ENCODE measurements around the gene SDHB.

SDHB gene

DNA sequence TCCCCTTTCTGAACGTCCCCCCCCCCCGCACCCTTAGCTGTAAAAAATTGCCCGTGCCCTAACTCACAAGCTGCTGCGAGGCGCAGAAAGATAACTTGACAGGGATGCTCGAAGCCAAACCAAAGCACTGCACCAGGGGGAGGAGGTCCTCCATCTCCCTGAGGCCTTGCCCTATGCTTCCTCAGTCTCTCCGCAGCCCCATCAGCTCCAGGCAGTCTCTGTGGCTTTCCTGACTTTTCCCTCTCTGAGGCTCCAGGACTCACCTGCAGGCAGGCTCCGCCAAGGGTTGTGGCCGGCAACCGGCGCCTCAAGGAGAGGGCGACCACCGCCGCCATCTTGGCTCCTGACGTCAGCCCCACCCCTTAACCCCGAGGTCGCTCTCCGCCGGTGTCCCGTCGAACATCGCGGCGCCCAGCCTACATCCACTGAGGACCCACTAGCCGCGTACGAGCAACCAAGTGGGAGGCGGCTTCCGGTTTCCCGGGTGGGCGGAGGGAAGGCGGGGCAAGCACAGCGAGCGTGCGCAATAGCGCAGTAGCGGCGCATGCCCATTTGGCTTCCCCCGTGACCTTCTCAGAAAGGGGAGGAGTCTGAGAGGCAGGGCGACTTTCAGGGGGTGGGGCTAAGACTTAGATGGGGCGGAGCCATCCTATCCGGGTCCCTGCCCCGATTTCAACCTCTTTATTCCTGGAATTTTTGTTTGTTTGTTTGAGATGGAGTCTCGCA is at the start of gene SDHB:
SDHB (minus strand) TSS at position 348 of the 726 bp plus-strand sequence; CDS start at position 335, 13 bp downstream.
- Histone ChIP-seq H3K36me3 (ENCODE audit: insufficient read depth, low read length) (peaks cover 13% of the 10 kb centered on the region), H3K4me1 (ENCODE audit: insufficient read depth, low read length) (peaks cover 15% of the 10 kb centered on the region), H3K9ac (ENCODE audit: low read length) (peak within 1 kb of the TSS; percentile 97), H3K4me3 (ENCODE audit: low read depth in 1 of 2, low read length in 2 of 2) (peak within 1 kb of the TSS; percentile 51 to 98), H3K27me3 (ENCODE audit: control insufficient read depth in 1 of 2, insufficient read depth in 2 of 2, low read length in 2 of 2) (no peaks in the 10 kb centered on the region), H3K27ac (ENCODE audit: low read depth, low read length) (peak within 1 kb of the TSS; percentile 80), H3K9me3 (ENCODE audit: low read length) (no peaks in the 10 kb centered on the region)

DNA sequence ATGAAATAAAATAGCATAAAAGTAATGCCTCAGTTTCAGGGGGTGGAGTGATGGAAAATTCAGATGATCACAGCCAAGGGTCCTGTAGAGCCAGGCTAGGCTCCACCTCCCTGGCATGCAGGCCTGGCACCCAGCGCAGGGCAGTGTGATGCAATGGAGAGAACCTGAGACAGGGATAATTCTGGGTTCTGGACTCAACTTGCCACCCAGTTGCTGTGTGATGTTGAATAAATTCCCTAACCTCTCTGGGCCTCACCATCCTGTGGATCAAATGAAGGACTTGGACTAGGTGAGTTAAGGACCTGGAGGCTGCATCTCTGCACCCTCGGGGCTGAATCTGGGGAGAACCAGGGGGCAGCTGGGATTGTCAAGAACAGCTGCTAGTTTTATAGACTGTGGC is 48.4 kb upstream of the SDHB start:
- H3K27ac ChIP-seq (ENCODE audit: low read depth, low read length) = no peak overlapping the region
- H3K36me3 ChIP-seq (ENCODE audit: insufficient read depth, low read length) = no peaks in the 10 kb centered on the region
- H3K4me1 ChIP-seq (ENCODE audit: insufficient read depth, low read length) = no peaks in the 10 kb centered on the region
- H3K4me3 ChIP-seq (ENCODE audit: low read depth in 1 of 2, low read length in 2 of 2) = no peak overlapping the region
- no peak overlapping the region for H3K9ac ChIP-seq (ENCODE audit: low read length)
- H3K27me3 ChIP-seq (ENCODE audit: control insufficient read depth in 1 of 2, insufficient read depth in 2 of 2, low read length in 2 of 2) = peaks cover 0 to 3% of the 10 kb centered on the region in 2 donors
- H3K9me3 ChIP-seq (ENCODE audit: low read length) = no peaks in the 10 kb centered on the region

DNA sequence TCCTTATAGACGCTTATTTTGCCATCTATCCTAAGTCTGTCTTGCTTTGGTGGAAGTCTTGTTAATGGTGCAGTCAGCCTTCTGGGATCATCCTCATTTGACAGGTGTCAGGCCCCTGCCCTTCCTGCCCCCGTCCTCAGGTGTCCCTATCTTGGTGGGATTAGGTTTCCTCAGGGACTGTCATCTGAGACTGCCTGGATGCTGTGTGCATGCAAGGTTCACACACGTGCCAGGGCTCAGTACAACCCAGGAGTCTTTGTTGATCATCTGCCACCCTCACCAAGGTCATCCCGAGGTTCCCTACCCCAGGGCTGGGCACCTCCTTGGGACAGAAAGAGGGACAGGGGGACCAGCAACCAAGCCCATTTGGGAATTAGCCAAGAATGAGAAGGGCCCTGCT is 47.4 kb upstream of the SDHB start:
- Histone ChIP-seq H3K4me3 (ENCODE audit: low read depth in 1 of 2, low read length in 2 of 2) (no peak overlapping the region), H3K27me3 (ENCODE audit: control insufficient read depth in 1 of 2, insufficient read depth in 2 of 2, low read length in 2 of 2) (no peaks in the 10 kb centered on the region), H3K36me3 (ENCODE audit: insufficient read depth, low read length) (no peaks in the 10 kb centered on the region), H3K4me1 (ENCODE audit: insufficient read depth, low read length) (no peaks in the 10 kb centered on the region), H3K9ac (ENCODE audit: low read length) (no peak overlapping the region), H3K27ac (ENCODE audit: low read depth, low read length) (no peak overlapping the region), H3K9me3 (ENCODE audit: low read length) (no peaks in the 10 kb centered on the region)

DNA sequence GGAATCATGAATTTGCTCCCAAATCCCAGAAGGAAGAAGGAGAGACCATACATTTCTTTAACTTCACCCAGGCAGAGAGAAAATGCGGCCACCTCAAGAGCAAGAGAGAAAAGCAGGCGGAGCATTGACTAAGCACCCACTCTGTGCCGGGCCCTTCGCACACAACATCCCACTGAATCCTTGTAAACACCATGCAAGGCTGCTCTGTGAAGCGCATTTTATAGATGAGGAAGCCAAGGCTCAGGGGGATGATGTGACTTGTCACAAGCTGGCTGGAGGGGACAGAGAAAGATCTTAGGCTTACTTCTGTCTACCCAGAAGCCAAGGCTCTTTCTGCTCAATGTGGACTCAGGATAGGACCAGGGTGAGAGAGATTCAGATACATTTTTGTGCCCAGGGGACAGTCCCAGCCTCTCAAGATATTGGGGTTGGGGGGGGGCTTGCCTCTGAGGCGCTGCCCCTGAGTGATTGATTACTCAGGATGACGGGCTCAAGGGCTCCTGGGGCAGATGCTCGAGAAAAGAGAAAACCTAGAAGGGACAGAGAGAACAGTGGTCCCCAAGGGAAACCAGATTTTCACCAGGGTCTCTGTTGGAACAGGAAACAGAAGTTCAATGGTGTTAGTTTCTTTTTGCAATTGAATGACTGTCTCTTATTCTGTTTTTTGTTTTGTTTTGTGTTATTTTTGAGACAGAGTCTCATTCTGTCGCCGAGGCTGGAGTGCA is 45.9 kb upstream of the SDHB start:
- no peak overlapping the region for H3K27ac ChIP-seq (ENCODE audit: low read depth, low read length)

DNA sequence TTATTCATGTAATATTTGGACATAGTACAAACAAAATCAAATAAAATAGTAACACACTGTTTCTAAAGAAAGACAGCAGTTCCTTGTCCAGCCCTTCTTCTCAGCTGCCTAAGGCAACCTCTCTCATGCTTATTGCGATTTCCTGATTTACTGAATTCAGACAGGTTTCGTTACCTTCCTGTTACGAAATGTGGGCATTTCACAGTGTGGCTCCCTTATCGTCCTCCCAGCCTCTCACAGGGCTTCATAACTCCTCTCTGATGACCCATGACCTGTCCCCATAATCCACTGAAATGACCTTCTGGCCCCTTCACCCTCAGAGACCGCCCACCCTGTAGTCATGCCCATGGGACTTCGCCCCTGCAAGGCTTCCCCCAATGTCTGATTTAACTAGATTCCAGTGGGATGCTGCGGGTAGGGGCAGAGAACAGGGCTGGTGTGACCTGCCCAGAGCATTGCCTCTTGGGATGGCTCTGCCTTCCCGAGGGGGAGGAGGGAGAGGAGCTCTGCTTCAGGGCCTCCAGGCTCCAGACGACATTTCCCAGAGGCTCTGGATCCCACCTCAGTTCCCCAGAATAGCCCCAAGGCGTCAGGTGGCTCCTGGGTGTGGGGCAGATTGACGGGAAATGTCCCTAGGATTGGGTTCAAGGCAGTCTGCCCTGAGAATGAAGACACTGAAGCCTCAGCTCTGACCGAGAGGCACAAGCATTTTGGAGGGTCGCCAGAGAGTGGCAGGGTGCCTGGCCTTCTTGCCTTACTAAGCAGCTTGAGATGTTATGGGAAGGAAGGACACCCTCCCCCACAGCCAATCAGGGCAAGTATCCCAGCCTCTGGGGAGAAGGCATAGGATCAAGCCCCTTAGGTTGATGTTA is 44.9 kb upstream of the SDHB start:
- H3K4me3 ChIP-seq (ENCODE audit: low read depth in 1 of 2, low read length in 2 of 2) = no peak overlapping the region
- H3K36me3 ChIP-seq (ENCODE audit: insufficient read depth, low read length) = no peaks in the 10 kb centered on the region
- H3K27me3 ChIP-seq (ENCODE audit: control insufficient read depth in 1 of 2, insufficient read depth in 2 of 2, low read length in 2 of 2) = no peaks in the 10 kb centered on the region
- H3K27ac ChIP-seq (ENCODE audit: low read depth, low read length) = no peak overlapping the region
- H3K9ac ChIP-seq (ENCODE audit: low read length) = no peak overlapping the region
- no peaks in the 10 kb centered on the region for H3K9me3 ChIP-seq (ENCODE audit: low read length)
- no peaks in the 10 kb centered on the region for H3K4me1 ChIP-seq (ENCODE audit: insufficient read depth, low read length)

More for the DNA sequence above, 45.9 kb upstream of the SDHB start:
- no peaks in the 10 kb centered on the region for H3K4me1 ChIP-seq (ENCODE audit: insufficient read depth, low read length)
- no peak overlapping the region for H3K9ac ChIP-seq (ENCODE audit: low read length)
- H3K4me3 ChIP-seq (ENCODE audit: low read depth in 1 of 2, low read length in 2 of 2) = no peak overlapping the region
- H3K27me3 ChIP-seq (ENCODE audit: control insufficient read depth in 1 of 2, insufficient read depth in 2 of 2, low read length in 2 of 2) = no peaks in the 10 kb centered on the region
- H3K36me3 ChIP-seq (ENCODE audit: insufficient read depth, low read length) = no peaks in the 10 kb centered on the region
- H3K9me3 ChIP-seq (ENCODE audit: low read length) = no peaks in the 10 kb centered on the region

DNA sequence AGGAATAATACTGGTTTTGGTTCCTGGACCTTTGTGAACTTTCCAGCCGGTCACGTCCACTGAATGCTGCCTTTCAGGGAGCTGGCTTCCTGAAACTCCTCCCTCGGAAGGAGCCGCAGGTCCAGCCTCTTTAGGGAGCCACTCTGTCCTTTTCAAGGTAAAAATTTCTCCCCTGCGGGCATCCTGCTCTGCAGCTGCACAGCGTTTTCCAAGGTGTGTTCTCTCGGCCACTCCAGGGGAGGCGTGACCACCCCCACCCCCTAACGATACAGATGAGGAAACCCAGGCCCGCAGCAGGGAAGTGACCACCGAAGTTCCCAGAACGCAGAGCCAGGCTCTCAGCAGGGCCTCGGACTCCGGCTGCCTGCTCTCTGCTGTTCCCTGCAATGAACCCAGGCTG is 44.0 kb upstream of the SDHB start:
- Histone ChIP-seq H3K27ac (ENCODE audit: low read depth, low read length) (no peak overlapping the region), H3K27me3 (ENCODE audit: control insufficient read depth in 1 of 2, insufficient read depth in 2 of 2, low read length in 2 of 2) (no peaks in the 10 kb centered on the region), H3K9me3 (ENCODE audit: low read length) (no peaks in the 10 kb centered on the region), H3K4me3 (ENCODE audit: low read depth in 1 of 2, low read length in 2 of 2) (no peak overlapping the region), H3K36me3 (ENCODE audit: insufficient read depth, low read length) (no peaks in the 10 kb centered on the region), H3K9ac (ENCODE audit: low read length) (no peak overlapping the region), H3K4me1 (ENCODE audit: insufficient read depth, low read length) (no peaks in the 10 kb centered on the region)

DNA sequence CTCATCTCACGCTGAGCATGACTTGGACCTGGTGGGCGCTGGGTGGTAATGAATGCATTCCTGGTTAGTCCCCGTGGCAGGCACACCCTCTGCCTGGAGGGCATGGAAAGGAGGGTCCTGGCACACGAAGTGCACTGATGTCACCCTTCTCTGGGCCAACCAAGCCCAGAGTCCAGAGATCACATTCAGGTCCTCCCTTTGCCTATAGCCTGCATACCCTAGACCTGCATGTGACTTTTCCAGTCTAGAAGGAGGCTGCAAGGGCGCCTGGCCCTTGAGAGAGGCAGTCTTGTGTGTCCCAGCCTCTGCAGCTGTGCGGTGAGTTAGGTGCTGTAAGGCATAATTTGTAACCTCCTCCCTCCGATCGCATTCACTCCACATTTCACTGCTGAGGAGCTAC is 43.3 kb upstream of the SDHB start:
- Histone ChIP-seq H3K9ac (ENCODE audit: low read length) (no peak overlapping the region), H3K4me3 (ENCODE audit: low read depth in 1 of 2, low read length in 2 of 2) (no peak overlapping the region), H3K36me3 (ENCODE audit: insufficient read depth, low read length) (no peaks in the 10 kb centered on the region), H3K4me1 (ENCODE audit: insufficient read depth, low read length) (no peaks in the 10 kb centered on the region), H3K27me3 (ENCODE audit: control insufficient read depth in 1 of 2, insufficient read depth in 2 of 2, low read length in 2 of 2) (no peaks in the 10 kb centered on the region), H3K9me3 (ENCODE audit: low read length) (no peaks in the 10 kb centered on the region), H3K27ac (ENCODE audit: low read depth, low read length) (no peak overlapping the region)

DNA sequence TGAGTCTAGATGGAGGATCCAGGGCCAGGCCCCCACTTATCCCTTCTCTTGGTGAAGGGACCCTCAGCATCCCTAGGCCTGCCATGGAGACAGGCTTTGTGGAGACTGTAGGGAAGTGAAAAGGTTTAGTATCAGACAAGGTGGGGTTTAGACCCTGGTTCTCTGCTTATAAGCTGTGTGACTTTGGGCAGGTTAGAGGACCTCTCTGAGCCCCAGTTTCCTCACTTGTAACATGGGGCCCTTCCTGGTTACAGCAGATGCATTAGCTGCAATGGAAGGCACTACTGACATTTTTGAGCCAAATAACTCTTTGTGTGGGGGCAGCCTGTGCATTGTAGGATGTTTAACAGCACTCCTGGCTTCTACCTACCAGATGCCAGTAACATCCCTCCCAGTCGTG is 42.8 kb upstream of the SDHB start:
- Histone ChIP-seq H3K27ac (ENCODE audit: low read depth, low read length) (no peak overlapping the region), H3K9ac (ENCODE audit: low read length) (no peak overlapping the region)

DNA sequence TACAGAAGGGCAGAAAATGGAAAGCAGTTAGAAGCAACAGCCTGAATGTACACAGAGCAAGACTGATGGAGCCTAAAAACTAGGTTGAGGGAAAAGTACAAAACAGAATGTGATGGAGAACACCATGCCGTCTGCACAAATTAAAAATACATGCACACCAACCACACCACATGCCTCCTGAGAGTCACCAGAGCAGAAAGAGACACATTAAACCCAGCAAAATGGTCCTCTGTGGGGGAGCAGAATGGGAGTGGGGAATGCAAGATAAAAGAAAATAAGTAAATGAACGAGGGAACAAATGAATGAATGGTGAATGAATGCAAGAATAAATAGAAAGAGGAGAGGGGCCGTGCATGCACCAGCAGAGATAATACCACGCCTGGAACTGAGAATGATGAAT is 41.3 kb upstream of the SDHB start:
- no peaks in the 10 kb centered on the region for H3K27me3 ChIP-seq (ENCODE audit: control insufficient read depth in 1 of 2, insufficient read depth in 2 of 2, low read length in 2 of 2)
- no peaks in the 10 kb centered on the region for H3K36me3 ChIP-seq (ENCODE audit: insufficient read depth, low read length)
- H3K4me3 ChIP-seq (ENCODE audit: low read depth in 1 of 2, low read length in 2 of 2) = no peak overlapping the region
- H3K27ac ChIP-seq (ENCODE audit: low read depth, low read length) = no peak overlapping the region
- no peak overlapping the region for H3K9ac ChIP-seq (ENCODE audit: low read length)
- no peaks in the 10 kb centered on the region for H3K4me1 ChIP-seq (ENCODE audit: insufficient read depth, low read length)
- no peaks in the 10 kb centered on the region for H3K9me3 ChIP-seq (ENCODE audit: low read length)

More for the DNA sequence above, 42.8 kb upstream of the SDHB start:
- H3K36me3 ChIP-seq (ENCODE audit: insufficient read depth, low read length) = no peaks in the 10 kb centered on the region
- H3K9me3 ChIP-seq (ENCODE audit: low read length) = no peaks in the 10 kb centered on the region
- no peaks in the 10 kb centered on the region for H3K27me3 ChIP-seq (ENCODE audit: control insufficient read depth in 1 of 2, insufficient read depth in 2 of 2, low read length in 2 of 2)
- H3K4me1 ChIP-seq (ENCODE audit: insufficient read depth, low read length) = no peaks in the 10 kb centered on the region
- H3K4me3 ChIP-seq (ENCODE audit: low read depth in 1 of 2, low read length in 2 of 2) = no peak overlapping the region

DNA sequence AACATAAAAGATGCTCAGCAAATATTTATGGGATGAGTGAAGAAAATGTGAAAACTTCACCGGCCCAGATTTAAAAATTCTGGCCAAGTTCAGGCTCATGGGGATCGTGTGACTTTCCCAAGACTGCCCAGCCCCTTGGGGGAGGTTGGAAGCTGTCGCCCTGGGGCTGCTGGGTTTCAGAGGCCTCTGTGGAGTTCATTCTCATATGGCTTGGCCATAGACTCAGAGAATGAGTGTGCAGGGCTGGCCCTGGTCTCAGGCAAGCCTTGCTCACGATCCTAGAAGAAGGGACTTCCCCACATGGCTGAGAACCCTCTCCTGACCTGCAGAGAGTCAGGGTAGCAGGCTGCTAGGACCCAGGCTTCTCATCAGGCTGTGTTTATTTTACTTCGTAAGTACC is 40.8 kb upstream of the SDHB start:
- Histone ChIP-seq H3K4me3 (ENCODE audit: low read depth in 1 of 2, low read length in 2 of 2) (no peak overlapping the region), H3K4me1 (ENCODE audit: insufficient read depth, low read length) (no peaks in the 10 kb centered on the region), H3K9me3 (ENCODE audit: low read length) (no peaks in the 10 kb centered on the region), H3K9ac (ENCODE audit: low read length) (no peak overlapping the region), H3K27ac (ENCODE audit: low read depth, low read length) (no peak overlapping the region), H3K36me3 (ENCODE audit: insufficient read depth, low read length) (no peaks in the 10 kb centered on the region), H3K27me3 (ENCODE audit: control insufficient read depth in 1 of 2, insufficient read depth in 2 of 2, low read length in 2 of 2) (no peaks in the 10 kb centered on the region)

DNA sequence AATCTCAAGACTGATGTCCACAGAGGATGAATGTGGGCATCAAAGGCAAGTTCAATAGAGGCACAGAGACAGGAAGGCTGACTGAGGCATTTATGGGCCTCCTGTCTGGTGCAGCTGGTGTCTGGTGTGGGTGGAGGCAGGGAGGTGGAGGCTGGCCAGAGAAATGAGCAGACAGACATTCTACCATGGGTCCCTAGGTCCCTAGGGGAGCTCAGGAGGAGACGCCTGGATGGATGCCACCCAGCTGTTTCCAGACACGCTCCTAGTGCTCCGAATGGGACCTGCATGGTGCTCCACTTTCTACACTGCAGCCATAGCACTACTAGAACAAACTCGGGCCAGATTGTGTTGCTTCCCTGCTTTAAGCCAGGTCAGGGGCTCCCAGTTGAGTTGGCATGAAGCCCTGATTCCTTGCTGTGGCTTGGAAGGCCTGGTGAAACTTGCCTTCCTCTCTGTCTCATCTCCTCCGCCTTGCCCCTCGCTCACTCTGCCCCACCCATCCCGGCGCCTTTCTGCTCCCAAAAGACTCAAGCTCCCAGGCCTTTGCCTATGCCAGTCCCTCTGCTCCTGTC is 40.1 kb upstream of the SDHB start:
- Histone ChIP-seq H3K27ac (ENCODE audit: low read depth, low read length) (no peak overlapping the region), H3K4me1 (ENCODE audit: insufficient read depth, low read length) (no peaks in the 10 kb centered on the region), H3K9ac (ENCODE audit: low read length) (no peak overlapping the region), H3K36me3 (ENCODE audit: insufficient read depth, low read length) (no peaks in the 10 kb centered on the region), H3K4me3 (ENCODE audit: low read depth in 1 of 2, low read length in 2 of 2) (no peak overlapping the region), H3K9me3 (ENCODE audit: low read length) (no peaks in the 10 kb centered on the region), H3K27me3 (ENCODE audit: control insufficient read depth in 1 of 2, insufficient read depth in 2 of 2, low read length in 2 of 2) (no peaks in the 10 kb centered on the region)
